Tongue (tissue), 2 donors: ENCODE data around the gene AP5S1. TPM values are rescaled to one million over a fixed set of nuclear protein-coding genes. Genes with fewer than 3 reads are reported as not detected.
"Not testable (repeated sequence)": the region's sequence is repeated elsewhere in the genome, so short reads cannot be mapped to it uniquely, and the experiment has no call there.

Experiments used
- DNase-seq: peaks from one replicate; pipeline ENCODE4 v3.0.0-alpha.2; 2015
- total RNA-seq: library from RNA; depleted of rRNA; stranded (reverse); fragments of >200 nt; gene quantifications from one replicate; pipeline ENCODE4 v1.2.3, GENCODE V29; 2014

AP5S1 gene
- total RNA-seq: 18.0 TPM

GRCh38 chr20:3820048-3820900, at the start of gene AP5S1:
Gene AP5S1, plus strand, starts transcription at chr20:3820547. Its CDS starts 1,571 bp downstream, at chr20:3822118.
- DNase-seq: peak; percentile 98

- DNase-seq: no peak
Measured at GRCh38 chr20:3771552-3772058, 48.7 kb upstream of the AP5S1 start.

- DNase-seq: no peak
Measured at GRCh38 chr20:3775457-3776108, 44.8 kb upstream of the AP5S1 start.

- DNase-seq: no peak
Measured at GRCh38 chr20:3777381-3777715, 43.0 kb upstream of the AP5S1 start.

- DNase-seq: peak; percentile 31
Measured at GRCh38 chr20:3777716-3778629, 42.4 kb upstream of the AP5S1 start.

GRCh38 chr20:3778976-3779375, 41.4 kb upstream of the AP5S1 start:
- DNase-seq: no peak

- peak; percentile 97 for DNase-seq
Measured at GRCh38 chr20:3781153-3781910, 39.0 kb upstream of the AP5S1 start, which contains the start of gene SPEF1. Gene SPEF1, minus strand, starts transcription at chr20:3781448. Its CDS starts 161 bp downstream, at chr20:3781287.

GRCh38 chr20:3782597-3782996, 37.8 kb upstream of the AP5S1 start:
- DNase-seq: no peak

GRCh38 chr20:3783068-3783489, 37.3 kb upstream of the AP5S1 start:
- DNase-seq: peak; percentile 45

- no peak for DNase-seq
Measured at GRCh38 chr20:3783511-3784195, 36.7 kb upstream of the AP5S1 start.

- DNase-seq: no peak
Measured at GRCh38 chr20:3784216-3784853, 36.0 kb upstream of the AP5S1 start.

GRCh38 chr20:3784863-3785239, 35.5 kb upstream of the AP5S1 start:
- DNase-seq: no peak

- no peak for DNase-seq
Measured at GRCh38 chr20:3785240-3786125, 34.9 kb upstream of the AP5S1 start.

- peak; percentile 69 for DNase-seq
Measured at GRCh38 chr20:3786126-3786484, 34.2 kb upstream of the AP5S1 start.

GRCh38 chr20:3786665-3787323, 33.6 kb upstream of the AP5S1 start, which contains the start of gene CENPB:
Gene CENPB, minus strand, starts transcription at chr20:3786740. Its CDS starts 257 bp downstream, at chr20:3786483.
- peak; percentile 94 for DNase-seq

- no peak for DNase-seq
Measured at GRCh38 chr20:3787324-3788014, 32.9 kb upstream of the AP5S1 start.

- no peak for DNase-seq
Measured at GRCh38 chr20:3788685-3789155, 31.6 kb upstream of the AP5S1 start.

- not testable (repeated sequence) for DNase-seq
Measured at GRCh38 chr20:3789201-3789600, 31.1 kb upstream of the AP5S1 start.
